ENCODE results near the gene ABCC1. TPM values are rescaled to one million over a fixed set of nuclear protein-coding genes. Genes with fewer than 3 reads are reported as not detected.

Gene ABCC1
- total RNA-seq, 2 donors from 2014 or later: 15.2 to 27.5 TPM

DNA sequence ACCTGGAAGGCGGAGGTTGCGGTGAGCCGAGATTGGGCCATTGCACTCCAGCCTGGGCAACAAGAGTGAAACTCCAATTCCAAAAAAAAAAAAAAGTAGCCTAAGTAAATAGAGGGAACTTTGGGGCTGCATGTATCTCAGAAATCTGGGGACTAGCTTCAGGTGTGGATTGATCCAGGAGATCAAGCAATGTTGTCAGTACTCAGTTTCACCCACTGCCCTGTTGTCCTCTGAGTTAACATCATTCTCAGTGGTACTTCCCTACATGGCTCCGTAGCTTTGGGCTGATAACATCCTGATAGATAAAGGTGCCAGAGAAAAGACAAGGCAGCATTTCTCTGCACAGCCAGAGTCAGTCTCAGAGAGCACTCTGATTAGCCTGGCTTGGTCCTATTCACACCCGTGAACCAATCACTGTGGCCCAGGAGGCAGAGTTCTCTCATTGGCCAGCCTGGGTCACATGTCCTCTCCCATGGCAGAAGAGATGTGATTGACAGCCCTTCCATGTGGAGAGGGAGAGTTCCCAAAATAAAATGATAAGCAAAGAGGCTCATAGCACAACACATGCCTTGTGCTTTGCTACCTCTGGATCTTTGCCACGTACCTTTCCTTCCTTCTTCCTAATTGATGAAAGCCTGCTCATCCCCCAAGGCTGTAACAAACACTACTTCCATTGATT is 99.6 kb downstream of the ABCC1 start:
- peaks cover 52% of the 10 kb centered on the region for H3K36me3 ChIP-seq
- peak; percentile 68 for DNase-seq (ENCODE audit: low spot score)
- H3K9me3 ChIP-seq: no peaks in the 10 kb centered on the region
- H3K27me3 ChIP-seq: no peaks in the 10 kb centered on the region
- peaks cover 0 to 5% of the 10 kb centered on the region in 2 donors for H3K4me1 ChIP-seq
- H3K4me3 ChIP-seq: no peak overlapping the region
- peak overlapping the region; percentile 34 to 52 for H3K27ac ChIP-seq
- TF ChIP-seq, protein P1, sequence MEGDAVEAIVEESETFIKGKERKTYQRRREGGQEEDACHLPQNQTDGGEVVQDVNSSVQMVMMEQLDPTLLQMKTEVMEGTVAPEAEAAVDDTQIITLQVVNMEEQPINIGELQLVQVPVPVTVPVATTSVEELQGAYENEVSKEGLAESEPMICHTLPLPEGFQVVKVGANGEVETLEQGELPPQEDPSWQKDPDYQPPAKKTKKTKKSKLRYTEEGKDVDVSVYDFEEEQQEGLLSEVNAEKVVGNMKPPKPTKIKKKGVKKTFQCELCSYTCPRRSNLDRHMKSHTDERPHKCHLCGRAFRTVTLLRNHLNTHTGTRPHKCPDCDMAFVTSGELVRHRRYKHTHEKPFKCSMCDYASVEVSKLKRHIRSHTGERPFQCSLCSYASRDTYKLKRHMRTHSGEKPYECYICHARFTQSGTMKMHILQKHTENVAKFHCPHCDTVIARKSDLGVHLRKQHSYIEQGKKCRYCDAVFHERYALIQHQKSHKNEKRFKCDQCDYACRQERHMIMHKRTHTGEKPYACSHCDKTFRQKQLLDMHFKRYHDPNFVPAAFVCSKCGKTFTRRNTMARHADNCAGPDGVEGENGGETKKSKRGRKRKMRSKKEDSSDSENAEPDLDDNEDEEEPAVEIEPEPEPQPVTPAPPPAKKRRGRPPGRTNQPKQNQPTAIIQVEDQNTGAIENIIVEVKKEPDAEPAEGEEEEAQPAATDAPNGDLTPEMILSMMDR (IDR thresholded peaks at IDR 0.05): no peak

DNA sequence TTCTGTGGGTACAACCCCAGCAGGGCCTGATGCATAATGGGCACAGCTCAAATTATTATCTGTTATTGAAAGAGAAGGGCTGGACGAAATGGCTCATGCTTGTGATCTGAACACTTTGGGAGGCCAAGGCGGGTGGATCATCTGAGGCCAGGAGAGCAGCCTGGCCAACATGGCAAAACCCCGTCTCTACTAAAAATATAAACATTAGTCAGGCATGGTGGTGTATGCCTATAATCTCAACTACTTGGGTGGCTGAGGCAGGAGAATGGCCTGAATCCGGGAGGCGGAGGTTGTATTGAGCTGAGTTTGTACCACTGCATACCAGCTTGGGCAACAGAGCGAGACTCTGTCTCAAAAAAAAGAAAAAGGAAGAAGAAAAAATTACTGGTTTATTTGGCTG is 100.7 kb downstream of the ABCC1 start:
- Histone ChIP-seq H3K9me3 (no peaks in the 10 kb centered on the region), H3K36me3 (peaks cover 43% of the 10 kb centered on the region), H3K4me3 (no peak overlapping the region), H3K27me3 (no peaks in the 10 kb centered on the region), H3K27ac (no peak overlapping the region), H3K4me1 (peaks cover 0 to 5% of the 10 kb centered on the region in 2 donors)
- TF ChIP-seq, protein P1 (IDR thresholded peaks at IDR 0.05): no peak
- DNase-seq (ENCODE audit: low spot score): no peak

DNA sequence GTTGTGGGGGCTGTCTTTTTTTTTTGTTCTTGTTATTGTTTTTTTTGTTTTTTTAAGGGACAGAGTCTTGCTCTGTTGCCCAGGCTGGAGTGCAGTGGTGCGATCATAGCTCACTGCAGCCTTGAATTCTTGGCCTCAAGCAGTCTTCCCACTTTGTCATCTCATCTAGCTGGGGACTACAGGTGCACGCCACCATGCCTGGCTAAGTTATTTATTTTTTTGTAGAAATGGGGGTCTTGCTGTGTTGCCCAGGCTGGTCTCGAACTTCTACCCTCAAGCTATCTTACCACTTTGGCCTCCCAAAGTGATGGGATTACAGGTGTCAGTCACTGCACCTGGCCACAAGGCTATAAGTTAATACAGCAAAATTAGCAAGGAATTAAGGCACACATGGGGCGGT is 101.7 kb downstream of the ABCC1 start:
- Histone ChIP-seq H3K36me3 (peaks cover 37% of the 10 kb centered on the region), H3K4me1 (peaks cover 0 to 5% of the 10 kb centered on the region in 2 donors), H3K27me3 (no peaks in the 10 kb centered on the region), H3K4me3 (no peak overlapping the region), H3K27ac (no peak overlapping the region), H3K9me3 (no peaks in the 10 kb centered on the region)
- TF ChIP-seq, protein P1 (IDR thresholded peaks at IDR 0.05): no peak
- DNase-seq (ENCODE audit: low spot score): no peak

DNA sequence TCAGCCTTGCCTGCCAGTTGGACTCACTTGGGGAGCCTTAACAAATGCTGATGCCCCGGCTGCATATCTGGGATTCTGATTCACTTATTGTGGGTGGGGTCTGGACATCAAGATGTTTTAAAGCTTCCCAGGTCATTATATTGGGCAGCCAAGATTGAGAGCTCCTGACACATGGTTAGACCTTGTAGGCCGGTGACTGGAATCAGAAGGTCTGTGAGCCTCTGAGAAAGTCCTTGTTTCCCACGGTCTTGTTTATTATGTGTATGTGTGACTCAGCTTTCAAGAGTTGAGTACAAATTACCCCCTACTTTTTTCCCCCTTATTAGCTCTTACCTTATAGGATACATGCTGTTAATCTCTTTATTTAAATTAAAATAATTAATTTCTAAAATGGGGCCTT is 103.5 kb downstream of the ABCC1 start:
- H3K27ac ChIP-seq: no peak overlapping the region
- no peak overlapping the region for H3K4me3 ChIP-seq

DNA sequence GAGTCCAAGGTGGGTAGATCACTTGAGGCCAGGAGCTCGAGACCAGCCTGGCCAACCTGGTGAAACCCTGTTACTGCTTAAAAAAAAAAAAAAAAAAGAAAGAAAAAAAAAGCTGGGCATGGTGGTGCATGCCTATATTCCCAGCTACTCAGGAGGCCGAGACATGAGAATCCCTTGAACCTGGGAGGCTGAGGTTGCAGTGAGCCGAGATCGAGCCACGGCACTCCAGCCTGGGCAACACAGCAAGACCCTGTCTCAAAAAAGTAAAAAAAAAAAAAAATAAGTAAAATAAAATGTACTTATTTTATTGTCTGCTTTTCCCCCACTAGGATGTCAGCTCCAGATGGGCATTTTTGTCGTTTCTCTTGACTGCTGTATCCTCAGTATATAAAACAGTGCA is 107.7 kb downstream of the ABCC1 start:
- H3K4me1 ChIP-seq: peaks cover 0 to 4% of the 10 kb centered on the region in 2 donors
- H3K9me3 ChIP-seq: no peaks in the 10 kb centered on the region
- H3K36me3 ChIP-seq: peaks cover 33% of the 10 kb centered on the region
- no peak for DNase-seq (ENCODE audit: low spot score)
- no peaks in the 10 kb centered on the region for H3K27me3 ChIP-seq
- TF ChIP-seq, protein P1 (IDR thresholded peaks at IDR 0.05): no peak
- no peak overlapping the region for H3K27ac ChIP-seq
- H3K4me3 ChIP-seq: no peak overlapping the region

More for the DNA sequence above, 103.5 kb downstream of the ABCC1 start:
- Histone ChIP-seq H3K9me3 (no peaks in the 10 kb centered on the region), H3K27me3 (no peaks in the 10 kb centered on the region), H3K4me1 (peaks cover 0 to 5% of the 10 kb centered on the region in 2 donors), H3K36me3 (peaks cover 29% of the 10 kb centered on the region)
- no peak for DNase-seq (ENCODE audit: low spot score)
- TF ChIP-seq, protein P1 (IDR thresholded peaks at IDR 0.05): no peak

DNA sequence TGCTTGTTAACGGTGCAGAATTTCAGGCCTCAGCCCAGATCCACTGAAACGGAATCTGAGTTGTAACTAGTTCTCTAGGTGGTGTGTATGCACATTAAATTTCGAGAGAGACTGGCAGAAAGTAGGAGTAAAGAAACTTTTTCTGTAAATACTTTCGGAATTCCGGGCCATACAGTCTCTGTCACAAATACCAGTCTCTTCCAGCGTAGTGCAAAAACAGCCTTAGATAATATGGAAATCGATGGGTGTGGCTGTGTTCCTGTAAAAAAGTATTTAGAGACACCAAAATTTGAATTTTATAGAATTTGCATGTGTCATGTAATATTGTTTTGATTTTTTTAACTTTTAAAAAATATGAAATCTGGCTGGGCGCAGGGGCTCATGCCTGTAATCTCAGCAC is 109.7 kb downstream of the ABCC1 start:
- TF ChIP-seq, protein P1 (IDR thresholded peaks at IDR 0.05): no peak
- DNase-seq (ENCODE audit: low spot score): no peak
- peaks cover 21% of the 10 kb centered on the region for H3K36me3 ChIP-seq
- no peak overlapping the region for H3K27ac ChIP-seq
- H3K27me3 ChIP-seq: no peaks in the 10 kb centered on the region
- H3K4me3 ChIP-seq: no peak overlapping the region
- H3K9me3 ChIP-seq: no peaks in the 10 kb centered on the region
- peaks cover 0 to 9% of the 10 kb centered on the region in 2 donors for H3K4me1 ChIP-seq
